ENCODE measurements around the gene SRXN1.
A peak's percentile ranks its signal among the peaks of the same experiment; 100 is the strongest.

SRXN1 gene

GRCh38 chr20:675033-675452 is 22.0 kb upstream of the SRXN1 start:
- DNase-seq: no peak

GRCh38 chr20:673603-674001 is 20.6 kb upstream of the SRXN1 start:
- DNase-seq: no peak

- no peak for DNase-seq
These were observed 20.1 kb upstream of the SRXN1 start for GRCh38 chr20:672963-673602.

- DNase-seq: no peak
These were observed 18.4 kb upstream of the SRXN1 start for GRCh38 chr20:671252-672030.

GRCh38 chr20:669573-669972 is 16.6 kb upstream of the SRXN1 start:
- DNase-seq: no peak

- DNase-seq: no peak
These were observed 15.6 kb upstream of the SRXN1 start for GRCh38 chr20:668638-669037.

- no peak for DNase-seq
These were observed 15.1 kb upstream of the SRXN1 start for GRCh38 chr20:668050-668449.

- peak; percentile 76 to 79 for DNase-seq
These were observed 14.5 kb upstream of the SRXN1 start for GRCh38 chr20:667351-668034.

GRCh38 chr20:666877-667276 is 13.9 kb upstream of the SRXN1 start:
- no peak for DNase-seq

- no peak for DNase-seq
These were observed 12.3 kb upstream of the SRXN1 start for GRCh38 chr20:665276-665675.

- DNase-seq: no peak
These were observed 11.6 kb upstream of the SRXN1 start for GRCh38 chr20:664576-664975.

- no peak for DNase-seq
These were observed 11.2 kb upstream of the SRXN1 start for GRCh38 chr20:664151-664550.

GRCh38 chr20:663315-664090 is 10.5 kb upstream of the SRXN1 start:
- peak; percentile 40 to 59 for DNase-seq

GRCh38 chr20:662277-663192 is 9.5 kb upstream of the SRXN1 start:
- no peak for DNase-seq

- DNase-seq: no peak
These were observed 8.7 kb upstream of the SRXN1 start for GRCh38 chr20:661474-662270.

- DNase-seq: no peak
These were observed 5.8 kb upstream of the SRXN1 start for GRCh38 chr20:658731-659291.

- no peak for DNase-seq
These were observed 5.2 kb upstream of the SRXN1 start for GRCh38 chr20:658202-658601.

GRCh38 chr20:655726-656624 is 3.0 kb upstream of the SRXN1 start:
- DNase-seq: no peak

- DNase-seq: no peak
These were observed 1.4 kb upstream of the SRXN1 start for GRCh38 chr20:654417-654750.
